NCI-H1092 (cell line): Measurements from ENCODE around the gene KCTD14.
"Not testable (repeated sequence)": the region's sequence is repeated elsewhere in the genome, so short reads cannot be mapped to it uniquely, and the experiment has no call there.

ENCODE experiments used
- DNase-seq: peaks from one replicate; lab custom pipeline; 2025; lab: John Stamatoyannopoulos, UW

The KCTD14 gene

GRCh38 chr11:78046486-78046854 is 23.4 kb upstream of the KCTD14 start:
- no peak for DNase-seq

GRCh38 chr11:78045851-78046485 is 22.9 kb upstream of the KCTD14 start:
- DNase-seq, result peak; percentile 83

GRCh38 chr11:78044706-78045105 is 21.6 kb upstream of the KCTD14 start:
- no peak for DNase-seq

GRCh38 chr11:78041843-78042440 is 18.9 kb upstream of the KCTD14 start:
- DNase-seq, result no peak

GRCh38 chr11:78041380-78041719 is 18.3 kb upstream of the KCTD14 start:
- DNase-seq, result not testable (repeated sequence)

- DNase-seq, result no peak
Observed at GRCh38 chr11:78040691-78041379, 17.8 kb upstream of the KCTD14 start.

GRCh38 chr11:78039919-78040671 is 17.0 kb upstream of the KCTD14 start:
- DNase-seq, result peak; percentile 75

- DNase-seq, result peak; percentile 24
Observed at GRCh38 chr11:78039391-78039918, 16.4 kb upstream of the KCTD14 start.

GRCh38 chr11:78038697-78039313 is 15.7 kb upstream of the KCTD14 start:
- DNase-seq, result no peak

GRCh38 chr11:78037825-78038620 is 14.9 kb upstream of the KCTD14 start:
- no peak for DNase-seq

- peak; percentile 25 for DNase-seq
Observed at GRCh38 chr11:78037056-78037455, 14.0 kb upstream of the KCTD14 start.

GRCh38 chr11:78036313-78036712 is 13.2 kb upstream of the KCTD14 start:
- DNase-seq, result no peak

GRCh38 chr11:78034623-78035022 is 11.5 kb upstream of the KCTD14 start:
- no peak for DNase-seq

- DNase-seq, result no peak
Observed at GRCh38 chr11:78033040-78033439, 10.0 kb upstream of the KCTD14 start.

GRCh38 chr11:78032090-78032489 is 9.0 kb upstream of the KCTD14 start:
- DNase-seq, result no peak

- peak; percentile 22 for DNase-seq
Observed at GRCh38 chr11:78031629-78032028, 8.6 kb upstream of the KCTD14 start.

GRCh38 chr11:78030429-78031325 is 7.6 kb upstream of the KCTD14 start:
- DNase-seq, result peak; percentile 100

GRCh38 chr11:78028423-78028822 is 5.3 kb upstream of the KCTD14 start:
- not testable (repeated sequence) for DNase-seq

- no peak for DNase-seq
Observed at GRCh38 chr11:78027759-78028158, 4.7 kb upstream of the KCTD14 start.

- DNase-seq, result no peak
Observed at GRCh38 chr11:78025378-78025777, 2.3 kb upstream of the KCTD14 start.
